Hepatocyte (in vitro differentiated cells): ENCODE data around the gene ZNF148.

ENCODE experiments used
- EZH2 ChIP-seq: fragments of 200-600 bp; sonication (generic); IDR thresholded peaks from 2 replicates; pipeline ENCODE4 v1.6.1; 2016; ENCODE audit warnings: antibody characterized with exemption, mild to moderate bottlenecking, borderline replicate concordance
- EZH2phosphoT487 ChIP-seq: fragments of 200-600 bp; sonication (generic); IDR thresholded peaks from one replicate; pipeline ENCODE4 v1.6.1; 2018; ENCODE audit warnings: antibody characterized with exemption, mild to moderate bottlenecking, low read depth, moderate library complexity; ENCODE audit not compliant: unreplicated experiment, severe bottlenecking
- TF ChIP-seq, protein P1 (sequence below): fragments of 200-600 bp; sonication (generic); IDR thresholded peaks from 2 replicates; pipeline ENCODE4 v1.5.1; 2016; ENCODE audit warnings: antibody characterized with exemption, mild to moderate bottlenecking; ENCODE audit not compliant: poor library complexity

DNA sequence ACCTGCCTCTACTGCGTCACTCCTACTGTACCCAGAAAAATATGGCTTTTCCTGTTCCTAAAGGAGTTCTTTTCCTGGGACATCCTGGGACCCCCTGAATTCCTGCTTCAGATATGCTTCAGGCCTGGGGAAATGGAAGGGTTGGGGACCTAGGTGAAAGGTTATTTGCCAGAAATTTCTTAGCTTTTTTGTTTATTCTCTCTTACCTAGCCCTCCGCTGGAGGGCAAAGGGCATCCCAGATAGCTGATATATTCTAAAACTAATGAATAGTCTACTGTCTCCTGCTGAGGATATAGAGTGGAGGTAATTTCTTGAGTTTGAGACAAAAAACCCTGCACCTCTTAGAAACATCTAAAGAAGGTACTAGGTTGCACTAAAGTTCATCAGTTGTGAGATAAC lies 3.6 kb upstream of the ZNF148 start:
- TF ChIP-seq, protein P1, sequence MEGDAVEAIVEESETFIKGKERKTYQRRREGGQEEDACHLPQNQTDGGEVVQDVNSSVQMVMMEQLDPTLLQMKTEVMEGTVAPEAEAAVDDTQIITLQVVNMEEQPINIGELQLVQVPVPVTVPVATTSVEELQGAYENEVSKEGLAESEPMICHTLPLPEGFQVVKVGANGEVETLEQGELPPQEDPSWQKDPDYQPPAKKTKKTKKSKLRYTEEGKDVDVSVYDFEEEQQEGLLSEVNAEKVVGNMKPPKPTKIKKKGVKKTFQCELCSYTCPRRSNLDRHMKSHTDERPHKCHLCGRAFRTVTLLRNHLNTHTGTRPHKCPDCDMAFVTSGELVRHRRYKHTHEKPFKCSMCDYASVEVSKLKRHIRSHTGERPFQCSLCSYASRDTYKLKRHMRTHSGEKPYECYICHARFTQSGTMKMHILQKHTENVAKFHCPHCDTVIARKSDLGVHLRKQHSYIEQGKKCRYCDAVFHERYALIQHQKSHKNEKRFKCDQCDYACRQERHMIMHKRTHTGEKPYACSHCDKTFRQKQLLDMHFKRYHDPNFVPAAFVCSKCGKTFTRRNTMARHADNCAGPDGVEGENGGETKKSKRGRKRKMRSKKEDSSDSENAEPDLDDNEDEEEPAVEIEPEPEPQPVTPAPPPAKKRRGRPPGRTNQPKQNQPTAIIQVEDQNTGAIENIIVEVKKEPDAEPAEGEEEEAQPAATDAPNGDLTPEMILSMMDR = no peak
- TF ChIP-seq EZH2phosphoT487 (no peak), EZH2 (no peak)
